GM23248 (cell line): ENCODE results near the gene GATAD2A. TPM values are rescaled to one million over a fixed set of nuclear protein-coding genes. Genes with fewer than 3 reads are reported as not detected.

Experiments used
- DNase-seq: peaks from one replicate; pipeline ENCODE4 v3.0.0-alpha.2; 2015
- H2AFZ ChIP-seq: fragments of 200-600 bp; sonication (generic); 2 replicates; pipeline ENCODE4 v1.6.1; 2016; ENCODE audit warnings: antibody characterized with exemption
- H3F3A ChIP-seq: fragments of 200-600 bp; sonication (generic); 2 replicates; pipeline ENCODE4 v1.6.1; 2016; ENCODE audit warnings: mild to moderate bottlenecking, antibody characterized with exemption, mixed run types; ENCODE audit not compliant: insufficient read depth
- H3K27ac ChIP-seq: fragments of 200-600 bp; sonication (generic); 2 replicates; pipeline ENCODE4 v1.5.1; 2016; ENCODE audit warnings: mild to moderate bottlenecking
- H3K27me3 ChIP-seq: fragments of 200-600 bp; sonication (generic); replicated peaks from 2 replicates; pipeline ENCODE4 v1.6.1; 2016; ENCODE audit warnings: mild to moderate bottlenecking; ENCODE audit not compliant: insufficient read depth
- H3K36me3 ChIP-seq: fragments of 200-600 bp; sonication (generic); 2 replicates; pipeline ENCODE4 v1.6.1; 2016; ENCODE audit warnings: low read depth, mild to moderate bottlenecking
- H3K4me1 ChIP-seq: fragments of 200-600 bp; sonication (generic); 2 replicates; pipeline ENCODE4 v1.6.1; 2016; ENCODE audit warnings: mild to moderate bottlenecking; ENCODE audit not compliant: insufficient read depth
- H3K4me2 ChIP-seq: fragments of 200-600 bp; sonication (generic); one replicate; pipeline ENCODE4 v1.6.1; 2016; ENCODE audit warnings: mild to moderate bottlenecking; ENCODE audit not compliant: unreplicated experiment
- H3K4me3 ChIP-seq: fragments of 200-600 bp; sonication (generic); 2 replicates; pipeline ENCODE4 v1.5.1; 2016; ENCODE audit warnings: mild to moderate bottlenecking
- H3K79me2 ChIP-seq: fragments of 200-600 bp; sonication (generic); 2 replicates; pipeline ENCODE4 v1.6.1; 2016; ENCODE audit warnings: mild to moderate bottlenecking; ENCODE audit not compliant: insufficient read depth
- H3K9ac ChIP-seq: fragments of 200-600 bp; sonication (generic); 2 replicates; pipeline ENCODE4 v1.6.1; 2016; ENCODE audit warnings: mild to moderate bottlenecking
- H3K9me2 ChIP-seq: fragments of 200-600 bp; sonication (generic); 2 replicates; pipeline ENCODE4 v1.6.1; 2016; ENCODE audit warnings: mixed run types, mild to moderate bottlenecking, moderate library complexity; ENCODE audit not compliant: insufficient read depth
- H3K9me3 ChIP-seq: fragments of 200-600 bp; sonication (generic); one replicate; pipeline ENCODE4 v1.6.1; 2017; ENCODE audit warnings: low read depth
- H4K20me1 ChIP-seq: fragments of 200-600 bp; sonication (generic); 2 replicates; pipeline ENCODE4 v1.6.0; 2016; ENCODE audit not compliant: insufficient read depth
- EZH2 ChIP-seq: fragments of 200-600 bp; sonication (generic); IDR thresholded peaks from 2 replicates; pipeline ENCODE4 v1.6.1; 2018; ENCODE audit warnings: antibody characterized with exemption, mild to moderate bottlenecking; ENCODE audit not compliant: insufficient read depth, poor library complexity, severe bottlenecking
- EZH2phosphoT487 ChIP-seq: fragments of 200-600 bp; sonication (generic); IDR thresholded peaks from 2 replicates; pipeline ENCODE4 v1.6.1; 2018; ENCODE audit warnings: antibody characterized with exemption, moderate library complexity, mild to moderate bottlenecking, low read depth; ENCODE audit not compliant: insufficient read depth
- WGBS, 2 experiments: methylation state at CpG; one replicate each; pipeline ENCODE4 v1.1.6; 2015 to 2017; ENCODE audit warnings: low lambda C conversion rate in 2 of 2, low coverage in 1 of 2; ENCODE audit errors: missing lambda C conversion rate in 2 of 2; 5-methylcytosine and 5-hydroxymethylcytosine counted together
- in situ Hi-C: fragments of 300-500 bp; cut with MboI; formaldehyde crosslinking; loops from 2 replicates; pipeline ENCODE4 v1.15.0; 2020
- polyA plus RNA-seq: library from polyadenylated mRNA; unstranded; fragments of >200 nt; fragmentation: Nextera tagmentation; extraction: Ambion mirVana; gene quantifications from 2 replicates; pipeline ENCODE4 v1.2.1, GENCODE V29; 2016
- total RNA-seq: library from RNA; depleted of rRNA; stranded (reverse); fragments of >200 nt; shearing (Covaris generic); gene quantifications from 2 replicates; pipeline ENCODE4 v1.2.3, GENCODE V29; 2014

Gene GATAD2A
- total and polyA plus RNA-seq, 2 experiments from 2014 or later: 15.4 to 52.1 TPM

- Histone ChIP-seq H3K9ac (peak overlapping the region; percentile 85), H3K79me2 (peaks cover 93% of the 10 kb centered on the region), H4K20me1 (no peaks in the 10 kb centered on the region), H3K27me3 (no peaks in the 10 kb centered on the region), H3K9me2 (no peaks in the 10 kb centered on the region), H3K4me2 (peak overlapping the region; percentile 85), H3K27ac (peak overlapping the region; percentile 90), H2AFZ (0 out of 2 replicates have a peak overlapping the region, but pooled peaks have one; percentile 13), H3K4me3 (peak overlapping the region; percentile 59), H3K4me1 (peaks cover 26% of the 10 kb centered on the region), H3K9me3 (no peaks in the 10 kb centered on the region), H3K36me3 (0 out of 2 replicates have a peak, but pooled peaks cover 10% of the 10 kb centered on the region), H3F3A (peaks cover 22% of the 10 kb centered on the region)
- in situ Hi-C loops: loop anchor here (10.0 kb wide), 1 partner anchor 126 kb away; no protein-coding TSS in a partner anchor
- 23 to 24% methylated on average over 20 of the region's 20 CpGs for WGBS, 2 experiments
- no peak for TF ChIP-seq EZH2
- TF ChIP-seq EZH2phosphoT487: no peak
- DNase-seq: peak; percentile 88
These were observed 84.9 kb downstream of the GATAD2A start for GRCh38 chr19:19490214-19490968.

- Histone ChIP-seq H3K4me2 (no peak overlapping the region), H4K20me1 (no peaks in the 10 kb centered on the region), H3K27ac (no peak overlapping the region), H3K9me2 (no peaks in the 10 kb centered on the region), H3K9ac (no peak overlapping the region), H3K9me3 (no peaks in the 10 kb centered on the region), H3K27me3 (no peaks in the 10 kb centered on the region), H3K4me3 (no peak overlapping the region), H3K79me2 (peaks cover 90% of the 10 kb centered on the region), H3K4me1 (peaks cover 20% of the 10 kb centered on the region), H2AFZ (no peak overlapping the region), H3K36me3 (0 out of 2 replicates have a peak, but pooled peaks cover 10% of the 10 kb centered on the region), H3F3A (peaks cover 18% of the 10 kb centered on the region)
- no peak for TF ChIP-seq EZH2phosphoT487
- TF ChIP-seq EZH2: no peak
- in situ Hi-C loops: loop anchor here (10.0 kb wide), 1 partner anchor 127 kb away; no protein-coding TSS in a partner anchor
- no peak for DNase-seq
- 83 to 84% methylated on average over 15 of the region's 15 CpGs for WGBS, 2 experiments
These were observed 86.0 kb downstream of the GATAD2A start for GRCh38 chr19:19491321-19492025.

- in situ Hi-C loops: loop anchor here (10.0 kb wide), 1 partner anchor 127 kb away; no protein-coding TSS in a partner anchor
- 81 to 85% methylated on average over 20 to 21 of the region's 21 CpGs for WGBS, 2 experiments
- H3K36me3 ChIP-seq: 0 out of 2 replicates have a peak, but pooled peaks cover 10% of the 10 kb centered on the region
These were observed 86.6 kb downstream of the GATAD2A start for GRCh38 chr19:19492026-19492610.

GRCh38 chr19:19493841-19494546 is 88.5 kb downstream of the GATAD2A start:
- Histone ChIP-seq H3K4me3 (no peak overlapping the region), H3F3A (peaks cover 11% of the 10 kb centered on the region), H4K20me1 (no peaks in the 10 kb centered on the region), H3K4me2 (no peak overlapping the region), H3K27me3 (no peaks in the 10 kb centered on the region), H3K27ac (no peak overlapping the region), H3K9ac (no peak overlapping the region), H3K9me3 (no peaks in the 10 kb centered on the region), H3K9me2 (no peaks in the 10 kb centered on the region), H3K36me3 (peaks cover 10% of the 10 kb centered on the region; the same call in 1 of the 2 replicates), H2AFZ (no peak overlapping the region), H3K4me1 (peaks cover 12% of the 10 kb centered on the region), H3K79me2 (peaks cover 80% of the 10 kb centered on the region)
- TF ChIP-seq EZH2phosphoT487 (no peak), EZH2 (no peak)
- 81 to 82% methylated on average over 15 of the region's 15 CpGs for WGBS, 2 experiments
- in situ Hi-C loops: loop anchor here (10.0 kb wide), 1 partner anchor 129 kb away; no protein-coding TSS in a partner anchor
- DNase-seq: peak; percentile 28

More at GRCh38 chr19:19492026-19492610, 86.6 kb downstream of the GATAD2A start:
- no peak overlapping the region for H3K4me2 ChIP-seq
- TF ChIP-seq EZH2: no peak
- no peak overlapping the region for H3K9ac ChIP-seq
- no peak overlapping the region for H3K27ac ChIP-seq
- H3K79me2 ChIP-seq: peaks cover 90% of the 10 kb centered on the region
- no peaks in the 10 kb centered on the region for H3K9me3 ChIP-seq
- H3K9me2 ChIP-seq: no peaks in the 10 kb centered on the region
- H3K4me1 ChIP-seq: peaks cover 20% of the 10 kb centered on the region
- no peak overlapping the region for H2AFZ ChIP-seq
- H4K20me1 ChIP-seq: no peaks in the 10 kb centered on the region
- no peak for DNase-seq
- no peaks in the 10 kb centered on the region for H3K27me3 ChIP-seq
- H3F3A ChIP-seq: peaks cover 18% of the 10 kb centered on the region
- no peak overlapping the region for H3K4me3 ChIP-seq
